ENCODE results near the gene SULT4A1.

DNA sequence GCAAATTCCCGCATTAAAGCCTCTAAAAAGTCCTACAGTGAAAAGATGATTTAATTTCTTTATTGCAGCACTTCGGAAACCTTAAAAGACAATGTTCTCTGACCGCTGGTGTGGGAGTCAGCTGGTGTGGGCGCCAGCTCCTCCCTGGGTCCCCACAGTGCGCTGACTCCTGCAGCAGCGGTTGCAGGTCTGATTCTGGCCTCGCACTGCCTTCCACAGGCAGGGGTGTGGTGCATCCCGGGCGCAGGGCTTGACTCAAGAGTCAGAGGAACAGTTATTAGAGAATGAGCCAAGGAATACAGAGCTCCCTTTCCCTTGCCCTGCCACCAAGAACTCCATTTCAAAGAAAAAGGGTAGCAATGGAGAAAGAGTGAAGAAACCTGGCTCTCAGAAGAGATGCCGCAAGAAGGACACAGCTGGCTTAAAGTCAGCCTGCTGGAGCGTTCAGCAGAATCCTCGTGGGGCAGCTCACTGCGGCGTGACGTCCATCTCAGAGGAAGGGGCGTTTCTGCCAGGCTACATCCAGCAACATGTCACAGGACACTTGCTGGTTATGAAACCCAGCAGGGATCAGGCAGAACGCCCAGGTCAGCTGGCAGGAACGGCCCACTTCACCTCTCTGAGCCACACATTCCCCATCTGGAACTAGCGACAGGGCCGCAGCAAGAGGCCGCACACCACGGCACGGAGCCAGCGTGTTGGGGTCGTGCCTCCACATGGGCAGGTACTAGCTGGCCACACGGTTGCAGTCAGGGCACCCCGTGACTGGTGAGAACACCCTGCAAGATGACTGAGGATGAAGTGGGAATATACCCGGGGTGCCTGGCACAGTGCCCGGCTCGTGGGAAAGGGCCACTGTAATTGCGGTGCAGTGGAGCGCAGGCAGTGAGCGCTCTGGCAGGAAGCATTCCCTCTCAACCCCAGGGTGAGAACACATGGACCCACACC is 32.1 kb downstream of the SULT4A1 start:
- TF ChIP-seq POLR2AphosphoS5 (IDR thresholded peaks at IDR 0.05; ENCODE audit: borderline replicate concordance, low read depth, low read length) (no peak), EZH2 (IDR thresholded peaks at IDR 0.05) (no peak)

Data from SK-N-MC (cell line).